ENCODE results near the gene UMODL1.

UMODL1 gene

DNA sequence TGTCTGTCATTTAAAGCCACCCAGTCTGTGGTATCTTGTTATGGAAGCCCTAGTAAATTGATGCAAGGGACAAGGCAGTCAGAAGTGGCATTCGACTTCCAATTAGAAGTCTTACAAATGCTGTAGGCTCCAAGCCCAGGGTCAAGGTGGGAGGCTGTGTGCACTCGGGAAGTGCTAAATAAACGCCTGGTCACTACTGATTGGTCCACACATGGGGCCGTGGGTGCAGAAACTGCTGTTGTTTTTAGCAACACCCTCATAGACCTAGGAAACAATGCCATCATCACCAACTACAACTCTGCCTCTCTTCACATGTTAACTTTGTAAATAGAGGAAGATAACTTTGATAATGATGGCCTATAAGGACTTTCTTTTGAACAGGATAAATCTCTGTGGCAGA is 40.8 kb upstream of the UMODL1 start:
- Histone ChIP-seq H3K27ac (no peak overlapping the region), H3K36me3 (replicated peaks) (no peaks in the 10 kb centered on the region), H3K4me3 (ENCODE audit: low read depth, low read length) (no peak overlapping the region), H3K27me3 (replicated peaks) (no peaks in the 10 kb centered on the region)
- TF ChIP-seq, protein P1, sequence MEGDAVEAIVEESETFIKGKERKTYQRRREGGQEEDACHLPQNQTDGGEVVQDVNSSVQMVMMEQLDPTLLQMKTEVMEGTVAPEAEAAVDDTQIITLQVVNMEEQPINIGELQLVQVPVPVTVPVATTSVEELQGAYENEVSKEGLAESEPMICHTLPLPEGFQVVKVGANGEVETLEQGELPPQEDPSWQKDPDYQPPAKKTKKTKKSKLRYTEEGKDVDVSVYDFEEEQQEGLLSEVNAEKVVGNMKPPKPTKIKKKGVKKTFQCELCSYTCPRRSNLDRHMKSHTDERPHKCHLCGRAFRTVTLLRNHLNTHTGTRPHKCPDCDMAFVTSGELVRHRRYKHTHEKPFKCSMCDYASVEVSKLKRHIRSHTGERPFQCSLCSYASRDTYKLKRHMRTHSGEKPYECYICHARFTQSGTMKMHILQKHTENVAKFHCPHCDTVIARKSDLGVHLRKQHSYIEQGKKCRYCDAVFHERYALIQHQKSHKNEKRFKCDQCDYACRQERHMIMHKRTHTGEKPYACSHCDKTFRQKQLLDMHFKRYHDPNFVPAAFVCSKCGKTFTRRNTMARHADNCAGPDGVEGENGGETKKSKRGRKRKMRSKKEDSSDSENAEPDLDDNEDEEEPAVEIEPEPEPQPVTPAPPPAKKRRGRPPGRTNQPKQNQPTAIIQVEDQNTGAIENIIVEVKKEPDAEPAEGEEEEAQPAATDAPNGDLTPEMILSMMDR (IDR thresholded peaks at IDR 0.05; ENCODE audit: low read depth, low read length, missing control alignments): no peak
- in situ Hi-C loops (cut with HindIII; ENCODE audit: low pct_ligation_motif_present, low sequenced_read_pairs): no loop called here
- DNase-seq: no peak

DNA sequence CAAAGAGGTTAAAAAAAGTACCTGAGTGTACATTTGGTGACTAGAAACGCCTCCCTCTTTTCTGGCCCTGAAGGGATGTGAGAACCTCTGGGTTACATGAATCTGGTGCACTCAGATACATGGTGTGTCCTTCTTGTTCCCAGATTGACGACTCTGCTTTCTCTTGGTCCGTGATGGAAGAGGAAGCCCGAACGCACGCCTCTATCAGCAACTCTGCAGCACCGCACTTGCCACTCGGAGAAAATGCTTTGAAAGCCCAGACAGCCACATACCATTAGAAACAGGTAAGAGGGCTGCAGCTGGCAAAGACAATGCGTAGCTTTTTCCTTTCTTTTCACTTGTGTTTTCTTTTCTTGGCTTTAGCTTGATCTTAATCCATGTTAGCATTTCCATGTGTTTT is 39.9 kb upstream of the UMODL1 start:
- DNase-seq: no peak
- in situ Hi-C loops (cut with HindIII; ENCODE audit: low pct_ligation_motif_present, low sequenced_read_pairs): no loop called here
- no peak overlapping the region for H3K27ac ChIP-seq
- H3K4me3 ChIP-seq (ENCODE audit: low read depth, low read length): no peak overlapping the region
- H3K36me3 ChIP-seq (replicated peaks): no peaks in the 10 kb centered on the region
- H3K27me3 ChIP-seq (replicated peaks): no peaks in the 10 kb centered on the region
- TF ChIP-seq, protein P1 (IDR thresholded peaks at IDR 0.05; ENCODE audit: low read depth, low read length, missing control alignments): no peak

DNA sequence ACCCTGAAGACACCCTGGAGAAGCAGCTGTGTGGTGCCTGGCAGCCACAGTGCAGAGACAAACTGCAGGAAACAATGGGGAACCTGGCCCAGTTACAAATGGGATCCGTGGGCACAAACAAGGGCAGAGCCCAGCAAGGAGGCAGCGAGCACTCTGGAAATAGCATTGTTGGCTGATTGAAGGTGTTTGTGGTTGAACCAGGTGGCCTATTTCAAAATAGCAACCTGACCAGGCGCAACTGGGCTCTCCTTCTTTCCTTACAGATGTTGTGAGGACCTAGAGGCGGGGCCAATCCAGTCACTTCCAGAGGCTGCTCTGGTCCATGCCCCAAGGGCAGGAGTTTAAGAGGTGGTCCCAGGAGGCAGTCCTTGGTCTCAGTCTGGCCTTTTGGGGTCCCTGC is 39.3 kb upstream of the UMODL1 start:
- no peak for DNase-seq
- H3K27ac ChIP-seq: no peak overlapping the region
- H3K36me3 ChIP-seq (replicated peaks): no peaks in the 10 kb centered on the region
- H3K27me3 ChIP-seq (replicated peaks): no peaks in the 10 kb centered on the region
- TF ChIP-seq, protein P1 (IDR thresholded peaks at IDR 0.05; ENCODE audit: low read depth, low read length, missing control alignments): no peak
- in situ Hi-C loops (cut with HindIII; ENCODE audit: low pct_ligation_motif_present, low sequenced_read_pairs): no loop called here
- no peak overlapping the region for H3K4me3 ChIP-seq (ENCODE audit: low read depth, low read length)

DNA sequence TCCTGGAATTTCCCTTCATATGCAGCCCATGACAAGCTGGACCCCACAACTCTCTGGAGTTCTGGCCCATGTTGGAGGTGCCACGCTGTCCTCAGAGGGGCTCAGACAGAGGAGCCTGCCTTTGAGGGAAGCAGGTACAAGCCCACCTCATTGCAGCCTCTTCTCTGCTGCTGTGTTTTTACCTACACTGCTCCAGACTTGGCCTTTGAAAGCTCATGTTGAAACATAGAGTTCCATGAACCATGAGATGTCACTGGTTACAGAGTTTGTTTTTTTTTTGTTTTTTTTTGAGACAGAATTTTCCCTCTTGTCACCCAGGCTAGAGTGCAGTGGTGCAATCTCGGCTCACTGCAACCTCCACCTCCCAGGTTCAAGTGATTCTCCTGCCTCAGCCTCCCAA is 38.9 kb upstream of the UMODL1 start:
- TF ChIP-seq, protein P1 (IDR thresholded peaks at IDR 0.05; ENCODE audit: low read depth, low read length, missing control alignments): no peak
- in situ Hi-C loops (cut with HindIII; ENCODE audit: low pct_ligation_motif_present, low sequenced_read_pairs): no loop called here

DNA sequence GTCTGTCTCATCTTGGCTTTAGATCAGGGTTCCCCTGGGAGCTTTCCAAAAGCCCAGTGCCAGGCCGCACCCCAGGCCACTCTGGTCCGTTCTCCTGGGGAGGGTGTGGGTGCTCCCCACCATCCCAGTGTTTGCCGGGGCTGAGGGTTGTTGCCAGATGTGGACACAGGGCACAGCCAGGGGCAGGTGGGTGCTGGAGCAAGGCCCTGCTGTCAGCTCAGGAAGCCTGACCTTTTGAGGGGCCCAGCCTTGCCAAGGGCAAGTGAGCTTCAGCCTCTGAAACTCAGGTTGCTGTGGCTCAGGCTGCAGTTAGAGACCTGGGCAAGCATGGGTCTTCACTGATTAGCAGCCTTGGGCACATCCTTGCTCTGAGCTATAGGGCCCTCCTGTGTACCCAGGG is 38.1 kb upstream of the UMODL1 start:
- TF ChIP-seq, protein P1 (IDR thresholded peaks at IDR 0.05; ENCODE audit: low read depth, low read length, missing control alignments): no peak
- in situ Hi-C loops (cut with HindIII; ENCODE audit: low pct_ligation_motif_present, low sequenced_read_pairs): no loop called here
- Histone ChIP-seq H3K27me3 (replicated peaks) (no peaks in the 10 kb centered on the region), H3K4me3 (ENCODE audit: low read depth, low read length) (no peak overlapping the region), H3K27ac (no peak overlapping the region), H3K36me3 (replicated peaks) (no peaks in the 10 kb centered on the region)
- DNase-seq: no peak

More for the DNA sequence above, 38.9 kb upstream of the UMODL1 start:
- no peak for DNase-seq
- Histone ChIP-seq H3K27me3 (replicated peaks) (no peaks in the 10 kb centered on the region), H3K27ac (no peak overlapping the region), H3K36me3 (replicated peaks) (no peaks in the 10 kb centered on the region), H3K4me3 (ENCODE audit: low read depth, low read length) (no peak overlapping the region)

DNA sequence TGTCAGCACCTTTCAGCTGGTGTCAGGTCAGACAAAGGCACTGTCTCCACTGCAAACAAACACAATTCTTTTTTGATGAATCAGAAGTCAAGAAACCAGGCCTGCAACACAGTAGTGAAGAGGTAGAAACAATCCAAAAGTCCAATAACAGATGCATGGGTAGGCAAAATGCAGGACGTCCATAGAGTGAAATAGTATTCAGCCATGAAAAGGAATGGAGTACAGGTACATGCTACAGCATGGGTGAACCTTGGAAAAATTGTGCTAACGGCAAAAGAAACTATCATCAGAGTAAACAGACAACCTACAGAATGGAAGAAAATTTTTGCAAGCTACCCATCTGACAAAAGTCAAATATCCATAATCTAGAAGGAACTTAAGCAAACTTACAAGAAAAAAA is 34.8 kb upstream of the UMODL1 start:
- Histone ChIP-seq H3K27me3 (replicated peaks) (no peaks in the 10 kb centered on the region), H3K4me3 (ENCODE audit: low read depth, low read length) (no peak overlapping the region), H3K27ac (no peak overlapping the region), H3K36me3 (replicated peaks) (no peaks in the 10 kb centered on the region)
- no peak for DNase-seq
- TF ChIP-seq, protein P1 (IDR thresholded peaks at IDR 0.05; ENCODE audit: low read depth, low read length, missing control alignments): no peak
- in situ Hi-C loops (cut with HindIII; ENCODE audit: low pct_ligation_motif_present, low sequenced_read_pairs): no loop called here
